ENCODE results near the gene HLCS.
A peak's percentile ranks its signal among the peaks of the same experiment; 100 is the strongest.

Gene HLCS

DNA sequence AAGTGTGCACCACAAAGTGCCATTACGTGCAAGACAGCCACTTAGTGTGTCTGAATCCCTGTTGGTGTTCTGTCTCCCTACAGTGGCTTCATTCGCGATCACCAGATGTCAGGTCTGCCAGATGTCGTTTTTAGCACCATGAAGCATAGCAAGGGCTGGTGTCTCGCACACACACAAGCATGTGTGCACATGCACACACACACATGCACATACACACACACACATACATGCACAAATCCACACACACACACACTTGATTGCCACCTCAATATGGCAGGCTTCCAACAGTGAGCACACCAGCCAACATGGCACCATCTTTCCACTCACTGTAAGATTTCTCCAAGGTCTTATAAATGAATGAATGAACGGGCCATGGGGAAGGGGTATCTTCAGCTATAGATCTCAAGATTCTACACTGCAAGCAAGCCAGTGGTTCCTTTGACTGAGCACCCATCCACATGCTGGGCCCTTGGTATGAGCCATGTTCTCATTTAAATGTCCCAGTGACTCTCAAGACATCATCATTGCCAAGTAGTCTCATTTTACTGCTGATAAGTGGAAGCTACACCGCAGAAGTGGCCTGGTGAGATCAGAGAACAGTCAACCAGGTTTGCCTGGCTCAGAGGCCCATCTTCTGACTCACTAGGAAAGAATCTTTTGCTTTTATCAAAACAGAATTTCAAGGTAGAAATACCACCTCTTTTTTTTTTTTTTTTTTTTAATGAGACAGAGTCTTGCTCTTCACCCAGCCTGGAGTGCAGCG lies 182.7 kb downstream of the HLCS start (continued):
- no peak for TF ChIP-seq ZNF280C (tag by site-specific recombination; IDR thresholded peaks at IDR 0.05)
- TF ChIP-seq ZNF350 (tag by site-specific recombination; IDR thresholded peaks at IDR 0.05) = no peak
- TF ChIP-seq IKZF3 (tag by site-specific recombination; IDR thresholded peaks at IDR 0.05) = no peak
- TF ChIP-seq, protein P1, sequence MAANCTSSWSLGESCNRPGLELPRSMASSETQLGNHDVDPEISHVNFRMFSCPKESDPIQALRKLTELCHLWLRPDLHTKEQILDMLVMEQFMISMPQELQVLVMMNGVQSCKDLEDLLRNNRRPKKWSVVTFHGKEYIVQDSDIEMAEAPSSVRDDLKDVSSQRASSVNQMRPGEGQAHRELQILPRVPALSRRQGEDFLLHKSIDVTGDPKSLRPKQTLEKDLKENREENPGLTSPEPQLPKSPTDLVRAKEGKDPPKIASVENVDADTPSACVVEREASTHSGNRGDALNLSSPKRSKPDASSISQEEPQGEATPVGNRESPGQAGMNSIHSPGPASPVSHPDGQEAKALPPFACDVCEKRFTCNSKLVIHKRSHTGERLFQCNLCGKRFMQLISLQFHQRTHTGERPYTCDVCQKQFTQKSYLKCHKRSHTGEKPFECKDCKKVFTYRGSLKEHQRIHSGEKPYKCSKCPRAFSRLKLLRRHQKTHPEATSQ (tag by site-specific recombination; IDR thresholded peaks at IDR 0.05) = no peak
- no peak for TF ChIP-seq ZNF302 (tag by site-specific recombination; IDR thresholded peaks at IDR 0.05; ENCODE audit: low read depth)
- no peak for TF ChIP-seq ZNF391 (tag by site-specific recombination; IDR thresholded peaks at IDR 0.05; ENCODE audit: borderline replicate concordance, low read depth)
- no peak for TF ChIP-seq ZSCAN23 (tag by site-specific recombination; IDR thresholded peaks at IDR 0.05)
- no peak for TF ChIP-seq KLF10 (tag by site-specific recombination; IDR thresholded peaks at IDR 0.05)
- TF ChIP-seq ZNF776 (tag by site-specific recombination; IDR thresholded peaks at IDR 0.05; ENCODE audit: borderline replicate concordance) = no peak
- no peak for TF ChIP-seq BCL11B (tag by site-specific recombination; IDR thresholded peaks at IDR 0.05; ENCODE audit: low read depth)
- no peak for TF ChIP-seq ZFHX2 (tag by site-specific recombination; conservative IDR thresholded peaks at IDR 0.05)
- no peak for TF ChIP-seq KLF9 (tag by site-specific recombination; IDR thresholded peaks at IDR 0.05; ENCODE audit: low read depth)
- no peak for TF ChIP-seq ZNF112 (tag by site-specific recombination; IDR thresholded peaks at IDR 0.05)
- TF ChIP-seq ZFP69B (tag by site-specific recombination; IDR thresholded peaks at IDR 0.05) = no peak
- TF ChIP-seq GLI4 (tag by site-specific recombination; IDR thresholded peaks at IDR 0.05) = 0 out of 2 replicates have a peak, but pooled peaks have one; percentile 33
- TF ChIP-seq ZNF324 (tag by site-specific recombination; IDR thresholded peaks at IDR 0.05) = no peak
- TF ChIP-seq ZSCAN30 (tag by site-specific recombination; IDR thresholded peaks at IDR 0.05) = no peak
- TF ChIP-seq REST (tag by site-specific recombination; IDR thresholded peaks at IDR 0.05) = no peak
- no peak for TF ChIP-seq ZFP3 (tag by site-specific recombination; IDR thresholded peaks at IDR 0.05; ENCODE audit: low read depth)
- TF ChIP-seq ZNF280D (tag by site-specific recombination; IDR thresholded peaks at IDR 0.05) = no peak
- 0 out of 2 replicates have a peak, but pooled peaks have one; percentile 80 for TF ChIP-seq ZNF48 (tag by site-specific recombination; IDR thresholded peaks at IDR 0.05)
- TF ChIP-seq HOXD13 (CRISPR knock-in tag; IDR thresholded peaks at IDR 0.05; ENCODE audit: borderline replicate concordance) = no peak
- TF ChIP-seq ZNF404 (tag by site-specific recombination; IDR thresholded peaks at IDR 0.05) = no peak
- TF ChIP-seq, protein P2, sequence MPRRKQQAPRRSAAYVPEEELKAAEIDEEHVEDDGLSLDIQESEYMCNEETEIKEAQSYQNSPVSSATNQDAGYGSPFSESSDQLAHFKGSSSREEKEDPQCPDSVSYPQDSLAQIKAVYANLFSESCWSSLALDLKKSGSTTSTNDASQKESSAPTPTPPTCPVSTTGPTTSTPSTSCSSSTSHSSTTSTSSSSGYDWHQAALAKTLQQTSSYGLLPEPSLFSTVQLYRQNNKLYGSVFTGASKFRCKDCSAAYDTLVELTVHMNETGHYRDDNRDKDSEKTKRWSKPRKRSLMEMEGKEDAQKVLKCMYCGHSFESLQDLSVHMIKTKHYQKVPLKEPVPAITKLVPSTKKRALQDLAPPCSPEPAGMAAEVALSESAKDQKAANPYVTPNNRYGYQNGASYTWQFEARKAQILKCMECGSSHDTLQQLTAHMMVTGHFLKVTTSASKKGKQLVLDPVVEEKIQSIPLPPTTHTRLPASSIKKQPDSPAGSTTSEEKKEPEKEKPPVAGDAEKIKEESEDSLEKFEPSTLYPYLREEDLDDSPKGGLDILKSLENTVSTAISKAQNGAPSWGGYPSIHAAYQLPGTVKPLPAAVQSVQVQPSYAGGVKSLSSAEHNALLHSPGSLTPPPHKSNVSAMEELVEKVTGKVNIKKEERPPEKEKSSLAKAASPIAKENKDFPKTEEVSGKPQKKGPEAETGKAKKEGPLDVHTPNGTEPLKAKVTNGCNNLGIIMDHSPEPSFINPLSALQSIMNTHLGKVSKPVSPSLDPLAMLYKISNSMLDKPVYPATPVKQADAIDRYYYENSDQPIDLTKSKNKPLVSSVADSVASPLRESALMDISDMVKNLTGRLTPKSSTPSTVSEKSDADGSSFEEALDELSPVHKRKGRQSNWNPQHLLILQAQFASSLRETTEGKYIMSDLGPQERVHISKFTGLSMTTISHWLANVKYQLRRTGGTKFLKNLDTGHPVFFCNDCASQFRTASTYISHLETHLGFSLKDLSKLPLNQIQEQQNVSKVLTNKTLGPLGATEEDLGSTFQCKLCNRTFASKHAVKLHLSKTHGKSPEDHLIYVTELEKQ (tag by site-specific recombination; IDR thresholded peaks at IDR 0.05; ENCODE audit: borderline replicate concordance) = no peak
- TF ChIP-seq ZNF211 (tag by site-specific recombination; IDR thresholded peaks at IDR 0.05; ENCODE audit: low read depth) = no peak
- TF ChIP-seq ZNF366 (tag by site-specific recombination; conservative IDR thresholded peaks at IDR 0.05) = peak; percentile 73
